Left lobe of liver (tissue), 2 donors: ENCODE measurements around the gene IRF5. TPM values are rescaled to one million over a fixed set of nuclear protein-coding genes. Genes with fewer than 3 reads are reported as not detected.
"Not testable (repeated sequence)": the region's sequence is repeated elsewhere in the genome, so short reads cannot be mapped to it uniquely, and the experiment has no call there.

Experiments used
- ATAC-seq: fragments of 200-7000 bp; cut with Tn5 transposase; one replicate; pipeline ENCODE4 v1.9.1; 2020; ENCODE audit warnings: mild to moderate bottlenecking, moderate library complexity
- DNase-seq: peaks from one replicate; pipeline ENCODE4 v3.0.0-alpha.2; 2020; ENCODE audit warnings: low spot score
- total RNA-seq: library from RNA; stranded (reverse); gene quantifications from one replicate; pipeline ENCODE4 v1.2.1, GENCODE V29; 2021
- donor health status: DM: no; HTN: no; CAD: no; lungs with moderate emphysema.
- donor health status: DM: no; HTN: yes; CAD: no.

Gene IRF5
- total RNA-seq, 1 donor from 2014 or later, result 5.0 TPM

DNA sequence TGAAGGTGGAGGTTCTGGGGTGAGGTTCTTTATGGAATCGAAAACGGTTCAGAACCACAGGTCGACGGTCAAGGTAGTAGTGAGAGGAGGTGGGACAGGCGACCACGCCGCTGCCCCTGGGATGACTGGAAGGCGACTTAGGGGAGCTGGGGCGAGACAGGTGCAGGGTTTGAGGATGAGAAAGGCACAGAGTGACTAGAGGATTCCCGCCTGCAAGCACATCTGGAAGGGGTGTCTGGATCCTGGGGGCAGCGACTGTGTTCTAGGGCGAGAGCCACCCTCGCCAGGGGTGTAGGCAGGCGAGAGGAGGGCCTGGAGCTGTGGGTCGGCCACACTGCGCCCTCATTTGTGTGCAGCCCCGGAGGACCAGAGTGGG is 468 bp upstream of the IRF5 start:
- DNase-seq (no peak), ATAC-seq (no peak)

DNA sequence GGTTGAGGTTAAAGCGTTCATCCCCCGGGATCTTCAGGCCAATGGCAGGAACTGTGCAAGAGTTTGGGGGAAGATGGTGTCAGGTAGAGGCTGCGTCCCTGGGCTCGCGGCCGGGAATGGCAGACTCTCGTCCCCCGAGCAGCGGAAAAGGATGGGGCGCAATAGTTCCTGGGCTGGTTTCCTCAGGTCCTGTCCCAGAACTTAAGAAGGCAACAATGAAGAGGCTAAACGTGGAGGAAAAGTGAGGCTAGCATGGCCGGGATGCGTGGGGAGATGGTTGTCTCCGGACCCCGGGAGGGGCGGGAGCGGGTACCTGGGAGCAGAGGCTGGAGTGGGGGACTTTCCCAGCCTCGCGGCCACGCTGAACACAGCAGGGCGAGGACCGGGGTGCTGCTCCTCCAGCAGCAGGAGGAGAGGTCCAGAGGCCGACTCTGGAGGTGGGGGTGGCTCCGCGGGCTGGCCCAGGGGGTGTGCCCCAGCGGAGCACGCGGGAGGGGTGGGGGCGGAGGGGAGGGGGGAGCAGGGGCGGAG is 882 bp downstream of the IRF5 start:
- no peak for DNase-seq

DNA sequence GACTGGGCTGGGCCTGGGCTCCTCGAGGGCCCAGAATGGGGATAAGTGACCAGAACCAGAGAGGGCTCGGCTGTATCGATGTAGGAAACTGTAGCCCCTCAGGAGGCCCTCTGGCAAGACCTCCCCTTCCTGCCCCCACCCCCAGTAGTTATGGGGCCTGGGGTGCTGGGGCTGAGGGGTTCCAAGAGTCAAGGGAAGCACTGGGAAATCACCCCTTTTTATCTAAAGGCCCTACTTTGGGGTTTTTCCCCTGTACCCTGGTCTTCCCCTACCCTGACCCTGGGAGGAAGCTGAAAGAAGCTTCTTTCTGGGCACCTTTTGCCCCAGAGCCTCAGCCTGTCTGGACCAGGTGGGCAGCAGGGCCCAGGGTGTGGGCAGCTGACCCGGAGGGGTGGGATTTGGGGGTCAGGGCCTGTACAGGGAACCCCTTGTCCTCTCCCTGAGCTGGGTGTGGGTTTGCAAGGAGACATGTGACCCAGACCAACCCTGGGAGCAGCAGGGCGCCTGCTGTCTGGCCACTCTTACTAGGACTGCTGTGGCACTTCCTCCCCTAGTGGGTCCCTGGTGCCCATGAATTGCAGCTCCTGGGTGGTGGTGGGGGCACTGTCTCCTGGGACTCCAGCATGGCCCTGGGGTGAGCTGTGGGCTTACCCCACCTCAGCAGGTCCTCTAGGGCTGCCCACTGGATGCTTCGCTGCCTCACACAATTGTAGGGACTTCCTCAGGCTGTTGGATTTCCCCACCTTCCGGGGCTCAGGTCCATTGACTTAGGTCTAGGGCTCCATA is 1.5 kb downstream of the IRF5 start:
- DNase-seq, result no peak
- ATAC-seq, result no peak

More for the DNA sequence above, 882 bp downstream of the IRF5 start:
- ATAC-seq, result peak; percentile 11

- ATAC-seq, result no peak
Measured at GRCh38 chr7:128939861-128940410, 2.2 kb downstream of the IRF5 start.

GRCh38 chr7:128940494-128941322 is 3.0 kb downstream of the IRF5 start:
- ATAC-seq (no peak), DNase-seq (no peak)

More at GRCh38 chr7:128939861-128940410, 2.2 kb downstream of the IRF5 start:
- no peak for DNase-seq

- no peak for ATAC-seq
- no peak for DNase-seq
Measured at GRCh38 chr7:128941323-128941890, 3.7 kb downstream of the IRF5 start.

- DNase-seq (no peak), ATAC-seq (no peak)
Measured at GRCh38 chr7:128941946-128942526, 4.3 kb downstream of the IRF5 start.

- DNase-seq, ATAC-seq: not testable (repeated sequence)
Measured at GRCh38 chr7:128943251-128943650, 5.5 kb downstream of the IRF5 start.

DNA sequence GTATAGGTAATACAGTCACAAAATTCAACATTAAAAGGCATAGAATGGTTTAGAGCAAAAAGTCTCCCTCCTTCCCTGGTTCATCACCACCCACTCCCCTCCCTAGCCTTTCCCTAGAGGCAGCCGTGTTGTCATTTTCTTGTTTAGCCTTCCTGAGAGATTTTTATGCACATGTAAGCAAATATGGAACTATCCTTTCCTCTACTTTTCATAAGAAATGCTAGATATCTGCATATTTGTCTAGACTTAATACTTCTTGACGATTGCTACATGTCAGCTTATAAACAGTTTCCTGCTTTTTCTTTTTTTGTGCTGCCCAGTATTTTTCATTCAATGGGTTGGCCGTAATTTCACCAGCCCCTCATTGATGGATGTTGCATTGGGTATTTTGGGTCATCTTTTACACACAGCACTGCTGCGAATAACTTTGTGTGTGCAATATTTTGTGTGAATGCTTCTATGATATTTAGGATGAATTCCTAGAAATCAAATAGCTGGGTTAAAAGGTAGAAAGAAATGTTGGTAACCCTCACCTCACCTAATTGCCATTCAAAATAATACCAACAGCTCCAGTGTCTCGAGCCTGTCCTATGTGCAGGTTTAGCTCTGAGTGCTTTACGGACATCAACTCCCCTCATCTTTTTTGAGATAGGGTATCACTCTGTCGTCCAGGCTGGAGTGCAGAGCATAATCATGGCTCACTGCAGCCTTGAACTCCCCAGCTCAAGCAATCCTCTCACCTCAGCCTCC is 6.9 kb downstream of the IRF5 start:
- ATAC-seq (no peak), DNase-seq (no peak)

- DNase-seq (no peak), ATAC-seq (no peak)
Measured at GRCh38 chr7:128945668-128946366, 8.1 kb downstream of the IRF5 start.

DNA sequence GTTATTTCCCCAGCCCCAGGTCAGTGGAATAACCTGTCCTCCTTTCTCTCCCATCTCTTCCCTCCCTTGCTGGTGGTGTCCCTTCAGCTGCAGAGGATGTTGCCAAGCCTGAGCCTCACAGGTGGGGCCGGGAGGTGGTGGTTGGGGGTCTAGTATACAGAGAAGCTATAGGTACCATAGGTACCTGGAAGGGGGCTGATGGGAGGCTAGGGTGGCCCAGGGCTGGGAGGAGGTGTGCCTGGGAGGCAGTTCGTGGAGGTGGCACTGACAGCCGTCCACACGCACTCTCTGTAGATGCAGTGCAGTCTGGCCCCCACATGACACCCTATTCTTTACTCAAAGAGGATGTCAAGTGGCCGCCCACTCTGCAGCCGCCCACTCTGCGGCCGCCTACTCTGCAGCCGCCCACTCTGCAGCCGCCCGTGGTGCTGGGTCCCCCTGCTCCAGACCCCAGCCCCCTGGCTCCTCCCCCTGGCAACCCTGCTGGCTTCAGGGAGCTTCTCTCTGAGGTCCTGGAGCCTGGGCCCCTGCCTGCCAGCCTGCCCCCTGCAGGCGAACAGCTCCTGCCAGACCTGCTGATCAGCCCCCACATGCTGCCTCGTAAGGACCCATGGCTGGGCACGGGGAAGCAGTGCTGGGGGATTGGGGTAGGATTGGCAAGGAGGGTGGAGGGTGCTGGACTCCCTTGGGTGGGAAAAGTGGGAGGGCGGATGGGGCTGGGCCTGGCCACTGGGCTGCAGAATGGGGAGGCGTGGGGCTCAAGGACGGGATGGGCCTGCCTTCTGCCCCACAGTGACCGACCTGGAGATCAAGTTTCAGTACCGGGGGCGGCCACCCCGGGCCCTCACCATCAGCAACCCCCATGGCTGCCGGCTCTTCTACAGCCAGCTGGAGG is 9.5 kb downstream of the IRF5 start:
- peak; percentile 47 for ATAC-seq

GRCh38 chr7:128947854-128948253 is 10.1 kb downstream of the IRF5 start:
- no peak for ATAC-seq
- DNase-seq, result no peak

More for the DNA sequence above, 9.5 kb downstream of the IRF5 start:
- DNase-seq, result no peak

DNA sequence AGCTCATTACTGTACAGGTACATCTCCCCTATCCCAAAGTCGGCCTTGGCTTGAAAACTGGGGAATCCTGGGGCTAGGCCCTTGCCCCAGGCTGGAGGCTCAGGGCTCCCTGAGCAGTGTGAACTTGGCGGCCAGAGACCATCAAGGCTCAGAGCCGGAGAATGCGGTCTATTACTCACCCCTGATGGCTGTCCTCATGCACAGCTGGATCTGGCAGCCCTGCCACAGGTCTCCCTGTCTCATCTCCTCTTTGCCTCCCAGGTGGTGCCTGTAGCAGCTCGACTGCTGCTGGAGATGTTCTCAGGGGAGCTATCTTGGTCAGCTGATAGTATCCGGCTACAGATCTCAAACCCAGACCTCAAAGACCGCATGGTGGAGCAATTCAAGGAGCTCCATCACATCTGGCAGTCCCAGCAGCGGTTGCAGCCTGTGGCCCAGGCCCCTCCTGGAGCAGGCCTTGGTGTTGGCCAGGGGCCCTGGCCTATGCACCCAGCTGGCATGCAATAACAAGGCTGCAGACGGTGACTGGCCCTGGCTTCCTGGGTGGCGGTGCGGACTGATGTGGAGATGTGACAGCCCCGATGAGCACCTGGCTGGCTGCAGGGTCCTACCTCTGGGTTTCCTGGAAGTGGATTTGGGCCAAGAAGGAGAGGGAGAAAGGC is 10.7 kb downstream of the IRF5 start:
- peak; percentile 75 for ATAC-seq
- DNase-seq, result no peak

- DNase-seq (no peak), ATAC-seq (peak; percentile 29)
Measured at GRCh38 chr7:128948976-128949760, 11.4 kb downstream of the IRF5 start.

- ATAC-seq, result no peak
- no peak for DNase-seq
Measured at GRCh38 chr7:128951296-128951695, 13.6 kb downstream of the IRF5 start.

- DNase-seq (no peak), ATAC-seq (no peak)
Measured at GRCh38 chr7:128954150-128954549, 16.4 kb downstream of the IRF5 start.
